SU-DHL-6 (cell line): ENCODE data around the gene C2CD2.

Experiments
- H2AFZ ChIP-seq: fragments of 200-600 bp; sonication (generic); 2 replicates; pipeline ENCODE4 v1.6.1; 2014; ENCODE audit warnings: low read depth, mild to moderate bottlenecking, moderate library complexity, mixed read lengths, antibody characterized with exemption, low read length; ENCODE audit not compliant: severe bottlenecking
- H3F3A ChIP-seq: fragments of 200-600 bp; shearing (Covaris generic); 2 replicates; pipeline ENCODE4 v1.6.0; 2016; ENCODE audit warnings: antibody characterized with exemption, mild to moderate bottlenecking; ENCODE audit not compliant: insufficient read depth
- H3K27ac ChIP-seq: fragments of 200-600 bp; sonication (generic); 2 replicates; pipeline ENCODE4 v1.5.1; 2016; ENCODE audit warnings: low read depth, mild to moderate bottlenecking, low read length, moderate library complexity, mixed read lengths
- H3K27me3 ChIP-seq: fragments of 200-600 bp; sonication (generic), shearing (Covaris generic); 2 replicates; pipeline ENCODE4 v1.6.0; 2014; ENCODE audit warnings: mild to moderate bottlenecking, low read length
- H3K36me3 ChIP-seq: fragments of 200-600 bp; sonication (generic); 2 replicates; pipeline ENCODE4 v1.6.1; 2014; ENCODE audit warnings: mild to moderate bottlenecking, low read length, mixed read lengths
- H3K4me2 ChIP-seq: fragments of 300-600, 200-600 bp; shearing (Covaris generic), sonication (generic); 2 replicates; pipeline ENCODE4 v1.6.0; 2014; ENCODE audit warnings: low read length, low read depth, mild to moderate bottlenecking; ENCODE audit not compliant: poor library complexity, severe bottlenecking
- H3K4me3 ChIP-seq: fragments of 200-600 bp; sonication (generic); 2 replicates; pipeline ENCODE4 v1.5.1; 2014; ENCODE audit warnings: antibody characterized with exemption, low read length, mild to moderate bottlenecking, mixed read lengths; ENCODE audit not compliant: insufficient read depth, poor library complexity, severe bottlenecking
- H3K79me2 ChIP-seq: fragments of 200-600 bp; sonication (generic); 2 replicates; pipeline ENCODE4 v1.6.1; 2014; ENCODE audit warnings: mild to moderate bottlenecking, low read length, moderate library complexity; ENCODE audit not compliant: insufficient read depth
- H3K9ac ChIP-seq: fragments of 200-600 bp; sonication (generic); 2 replicates; pipeline ENCODE4 v1.7.0; 2014; ENCODE audit warnings: mild to moderate bottlenecking, low read length
- H3K9me2 ChIP-seq: fragments of 200-600 bp; sonication (generic); replicated peaks from 2 replicates; pipeline ENCODE4 v1.6.1; 2014; ENCODE audit warnings: low read length; ENCODE audit not compliant: insufficient read depth
- H3K9me3 ChIP-seq: fragments of 200-600 bp; sonication (generic); 2 replicates; pipeline ENCODE4 v1.6.1; 2014; ENCODE audit warnings: low read length, mixed read lengths; ENCODE audit not compliant: insufficient read depth
- H4K20me1 ChIP-seq: fragments of 200-600 bp; sonication (generic); 2 replicates; pipeline ENCODE4 v1.6.1; 2014; ENCODE audit warnings: low read depth, mild to moderate bottlenecking, antibody characterized with exemption, low read length, moderate library complexity, mixed read lengths
- EZH2phosphoT487 ChIP-seq: fragments of 200-600 bp; sonication (generic), shearing (Covaris generic); conservative IDR thresholded peaks from 2 replicates; pipeline ENCODE4 v1.6.1; 2018; ENCODE audit warnings: mild to moderate bottlenecking, antibody characterized with exemption, low read length, moderate library complexity, mixed read lengths
- TF ChIP-seq, protein P1 (sequence below): fragments of 200-600 bp; sonication (generic); IDR thresholded peaks from one replicate; pipeline ENCODE4 v1.5.1; 2017; ENCODE audit warnings: antibody characterized with exemption, mild to moderate bottlenecking, low read length, moderate library complexity; ENCODE audit not compliant: insufficient read depth, poor library complexity, severe bottlenecking

Gene C2CD2

DNA sequence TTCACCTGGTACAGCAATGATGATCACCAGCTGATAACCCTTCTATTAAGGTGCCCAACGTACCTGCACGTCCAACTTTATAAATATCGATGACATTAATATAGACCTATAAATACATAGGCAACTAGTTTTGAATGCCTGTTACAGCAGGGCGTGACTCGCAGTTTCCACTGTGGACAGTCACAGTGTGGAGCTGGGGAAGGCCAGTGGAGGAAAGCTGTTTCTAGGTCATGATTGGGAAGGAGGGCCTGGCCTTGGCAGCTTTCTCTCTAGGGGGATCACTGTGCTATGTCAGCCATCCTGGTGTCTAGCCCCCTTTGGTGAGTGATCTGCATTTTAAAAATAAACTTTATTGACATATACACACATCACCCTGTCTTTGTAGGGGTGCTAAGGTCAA lies 70.2 kb downstream of the C2CD2 start:
- H3K9me3 ChIP-seq = no peaks in the 10 kb centered on the region
- H4K20me1 ChIP-seq = no peaks in the 10 kb centered on the region
- no peaks in the 10 kb centered on the region for H3K9me2 ChIP-seq
- H3K79me2 ChIP-seq = no peaks in the 10 kb centered on the region
- H3K27me3 ChIP-seq = no peaks in the 10 kb centered on the region
- H3K4me2 ChIP-seq = no peak overlapping the region
- no peak overlapping the region for H3K9ac ChIP-seq
- no peak overlapping the region for H3K4me3 ChIP-seq
- H3F3A ChIP-seq = peaks cover 13% of the 10 kb centered on the region
- H2AFZ ChIP-seq = no peak overlapping the region
- H3K27ac ChIP-seq = no peak overlapping the region
- H3K36me3 ChIP-seq = no peaks in the 10 kb centered on the region
- TF ChIP-seq EZH2phosphoT487 = no peak

DNA sequence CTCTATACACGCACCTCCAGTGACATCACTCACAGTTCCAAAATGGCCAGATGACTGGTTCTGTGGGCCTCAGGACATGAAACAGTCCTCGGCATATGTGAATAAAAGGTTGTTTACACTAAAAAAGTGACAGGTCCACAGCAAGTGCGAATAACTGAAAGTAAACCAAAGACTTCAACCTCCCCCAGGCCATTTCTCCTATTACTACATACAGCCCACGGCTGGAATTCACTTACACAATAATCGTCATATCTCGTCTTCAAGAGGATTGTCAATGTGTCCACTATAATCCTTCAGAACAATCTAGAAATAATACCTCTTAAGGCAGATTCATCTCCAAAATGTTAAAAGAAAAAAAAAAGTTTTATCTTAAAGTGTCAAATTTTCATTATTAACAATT lies 72.8 kb downstream of the C2CD2 start:
- Histone ChIP-seq H3K27me3 (no peaks in the 10 kb centered on the region), H3F3A (peaks cover 37% of the 10 kb centered on the region), H3K9me2 (no peaks in the 10 kb centered on the region), H3K4me2 (no peak overlapping the region), H3K36me3 (no peaks in the 10 kb centered on the region), H3K27ac (no peak overlapping the region), H3K9ac (no peak overlapping the region), H3K4me3 (no peak overlapping the region), H3K9me3 (no peaks in the 10 kb centered on the region), H3K79me2 (peaks cover 6% of the 10 kb centered on the region; the same call in 1 of the 2 replicates), H4K20me1 (no peaks in the 10 kb centered on the region), H2AFZ (no peak overlapping the region)
- TF ChIP-seq, protein P1, sequence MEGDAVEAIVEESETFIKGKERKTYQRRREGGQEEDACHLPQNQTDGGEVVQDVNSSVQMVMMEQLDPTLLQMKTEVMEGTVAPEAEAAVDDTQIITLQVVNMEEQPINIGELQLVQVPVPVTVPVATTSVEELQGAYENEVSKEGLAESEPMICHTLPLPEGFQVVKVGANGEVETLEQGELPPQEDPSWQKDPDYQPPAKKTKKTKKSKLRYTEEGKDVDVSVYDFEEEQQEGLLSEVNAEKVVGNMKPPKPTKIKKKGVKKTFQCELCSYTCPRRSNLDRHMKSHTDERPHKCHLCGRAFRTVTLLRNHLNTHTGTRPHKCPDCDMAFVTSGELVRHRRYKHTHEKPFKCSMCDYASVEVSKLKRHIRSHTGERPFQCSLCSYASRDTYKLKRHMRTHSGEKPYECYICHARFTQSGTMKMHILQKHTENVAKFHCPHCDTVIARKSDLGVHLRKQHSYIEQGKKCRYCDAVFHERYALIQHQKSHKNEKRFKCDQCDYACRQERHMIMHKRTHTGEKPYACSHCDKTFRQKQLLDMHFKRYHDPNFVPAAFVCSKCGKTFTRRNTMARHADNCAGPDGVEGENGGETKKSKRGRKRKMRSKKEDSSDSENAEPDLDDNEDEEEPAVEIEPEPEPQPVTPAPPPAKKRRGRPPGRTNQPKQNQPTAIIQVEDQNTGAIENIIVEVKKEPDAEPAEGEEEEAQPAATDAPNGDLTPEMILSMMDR = no peak
- no peak for TF ChIP-seq EZH2phosphoT487

DNA sequence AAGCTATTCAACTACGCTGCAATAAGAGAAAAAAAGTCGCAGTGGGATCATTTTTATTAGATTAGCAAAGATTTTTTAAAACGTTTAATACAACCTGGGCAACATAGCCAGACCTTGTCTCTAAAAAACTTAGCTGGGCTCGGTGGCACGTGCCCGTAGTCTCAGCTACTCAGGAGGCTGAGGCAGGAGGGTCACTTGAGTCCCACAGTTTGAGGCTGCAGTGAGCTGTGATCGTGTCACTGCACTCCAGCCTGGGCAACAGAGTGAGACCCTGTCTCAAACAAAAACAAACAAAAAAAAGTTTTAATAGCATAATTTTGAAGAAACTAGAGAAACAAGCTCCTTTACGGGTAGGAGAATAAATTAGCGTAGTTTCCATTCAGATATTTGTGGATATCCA lies 73.7 kb downstream of the C2CD2 start:
- peaks cover 14% of the 10 kb centered on the region; the same call in 1 of the 2 replicates for H3K79me2 ChIP-seq
- H3K27ac ChIP-seq = peak overlapping the region; percentile 74; the same call in 1 of the 2 replicates
- no peaks in the 10 kb centered on the region for H3K9me2 ChIP-seq
- H3K4me2 ChIP-seq = peak overlapping the region; percentile 94
- no peaks in the 10 kb centered on the region for H3K9me3 ChIP-seq
- H2AFZ ChIP-seq = no peak overlapping the region
- peak overlapping the region; percentile 97 for H3K9ac ChIP-seq
- H3K27me3 ChIP-seq = no peaks in the 10 kb centered on the region
- no peaks in the 10 kb centered on the region for H3K36me3 ChIP-seq
- peak overlapping the region; percentile 82 for H3K4me3 ChIP-seq
- H4K20me1 ChIP-seq = no peaks in the 10 kb centered on the region
- TF ChIP-seq, protein P1 = no peak
- no peak for TF ChIP-seq EZH2phosphoT487
- peaks cover 46% of the 10 kb centered on the region for H3F3A ChIP-seq

DNA sequence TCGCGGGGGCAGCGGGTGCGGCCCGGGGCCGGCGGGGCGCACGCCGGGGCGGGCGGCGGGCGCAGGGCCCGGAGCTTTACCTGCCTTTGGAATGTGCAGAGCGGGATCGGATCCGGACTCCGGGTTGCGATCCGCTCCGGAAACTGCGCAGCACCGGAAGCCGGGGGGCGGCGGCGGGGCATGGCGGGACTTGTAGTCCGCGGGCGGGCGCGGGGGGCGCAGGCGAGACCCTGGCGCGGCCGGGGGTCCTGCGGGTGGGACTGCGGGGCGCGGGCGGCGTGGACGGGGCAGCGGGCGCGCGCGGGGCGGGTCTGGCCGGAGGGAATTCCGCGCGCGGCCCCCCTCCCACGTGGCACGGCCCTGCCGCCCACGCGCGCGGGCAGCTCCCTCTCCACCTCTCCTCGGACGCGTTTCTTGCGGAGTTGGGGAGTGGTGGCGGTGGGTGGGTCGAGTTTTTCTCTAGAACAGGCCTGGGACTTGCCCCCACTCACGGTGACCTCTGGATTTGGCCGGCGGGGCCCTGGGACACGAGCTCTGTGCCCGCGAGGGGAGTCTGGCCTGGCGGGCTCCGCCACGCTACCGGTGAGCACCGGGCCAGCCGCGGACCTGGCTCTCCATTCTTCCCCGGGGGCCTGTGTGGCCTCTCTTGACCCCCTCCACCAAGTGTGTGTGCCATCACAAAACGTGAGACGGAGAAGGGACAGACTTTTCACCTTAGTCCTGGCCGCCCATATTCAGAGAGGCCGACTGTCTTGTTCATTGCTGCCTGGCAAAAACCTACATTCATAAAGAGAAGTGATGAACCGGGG lies 74.4 kb downstream of the C2CD2 start, which contains the start of gene PRDM15:
Gene PRDM15 (minus strand): TSS at position 155 of the 809 bp plus-strand sequence. CDS start 18,981 bp downstream, outside the sequence.
- H3K9me3 ChIP-seq = no peaks in the 10 kb centered on the region
- TF ChIP-seq EZH2phosphoT487 = no peak
- TF ChIP-seq, protein P1 = no peak
- H3K9ac ChIP-seq = peak within 1 kb of the TSS; percentile 97
- peak within 1 kb of the TSS; percentile 96 for H2AFZ ChIP-seq
- H3K27me3 ChIP-seq = no peaks in the 10 kb centered on the region
- H3K4me3 ChIP-seq = peak within 1 kb of the TSS; percentile 88
- H4K20me1 ChIP-seq = no peaks in the 10 kb centered on the region
- H3K4me2 ChIP-seq = peak within 1 kb of the TSS; percentile 94
- H3K9me2 ChIP-seq = no peaks in the 10 kb centered on the region
- H3K27ac ChIP-seq = peak within 1 kb of the TSS; percentile 97
- H3K36me3 ChIP-seq = no peaks in the 10 kb centered on the region
- peaks cover 21% of the 10 kb centered on the region; the same call in 1 of the 2 replicates for H3K79me2 ChIP-seq
- peaks cover 53% of the 10 kb centered on the region for H3F3A ChIP-seq
